GM10847 (cell line): ENCODE data around the gene PIEZO2.

Source experiments
- POLR2A ChIP-seq: IDR thresholded peaks from 2 replicates; pipeline ENCODE4 v1.6.1; 2011; ENCODE audit not compliant: insufficient read length; ENCODE audit errors: extremely low read depth

PIEZO2 gene

DNA sequence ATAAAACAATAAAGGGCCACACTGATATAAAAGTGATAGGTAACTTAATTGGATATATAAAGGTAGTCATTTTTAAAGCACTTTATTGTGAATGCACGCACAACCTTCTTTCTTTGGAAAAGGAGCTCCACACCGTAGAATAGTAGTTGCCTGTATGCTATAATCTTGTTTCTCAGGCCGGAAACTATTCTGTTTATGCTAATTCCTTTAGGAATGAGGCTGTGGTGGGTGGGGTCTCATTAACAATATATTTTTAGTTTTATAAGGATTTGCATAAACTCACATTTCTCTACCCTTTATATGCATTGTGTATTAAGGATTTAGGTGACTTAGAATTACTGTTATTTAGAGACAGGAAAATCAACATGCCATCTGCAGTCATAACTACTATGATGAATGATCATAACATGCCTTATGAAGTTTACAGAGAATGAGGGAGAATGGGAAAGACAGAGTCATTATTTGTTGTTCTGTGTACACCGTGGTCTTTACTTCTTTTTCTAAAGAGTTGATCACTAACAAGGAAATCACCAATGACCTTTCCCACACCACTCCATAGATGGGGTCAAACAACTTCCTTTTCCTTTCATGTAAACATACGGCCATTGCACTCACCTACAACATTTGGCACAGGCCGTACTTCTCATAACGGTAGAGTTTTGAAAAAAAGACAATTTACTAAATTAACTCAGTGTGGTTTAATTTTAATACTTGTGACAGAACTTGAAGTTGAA, 84.5 kb downstream of the PIEZO2 start:
- no peak for TF ChIP-seq POLR2A

DNA sequence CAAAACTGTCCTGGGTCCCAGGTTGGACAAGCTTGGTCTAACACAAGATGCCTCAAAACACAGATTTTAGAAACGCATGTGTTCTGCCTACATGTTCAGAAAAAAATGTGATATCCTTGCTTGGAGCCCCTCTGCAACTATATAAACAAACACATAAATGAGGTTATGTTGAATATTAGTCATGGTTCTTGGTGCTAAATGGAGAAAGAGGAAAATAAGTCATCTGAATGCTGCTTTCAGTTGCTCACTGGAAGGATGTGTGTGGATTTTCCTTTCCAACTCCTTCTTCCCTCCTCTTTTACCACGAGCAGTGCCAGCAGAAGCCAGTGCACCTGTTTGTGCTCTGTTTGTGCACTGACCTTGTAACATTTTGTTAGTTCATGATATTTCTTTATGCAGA, 85.3 kb downstream of the PIEZO2 start:
- TF ChIP-seq POLR2A: no peak

DNA sequence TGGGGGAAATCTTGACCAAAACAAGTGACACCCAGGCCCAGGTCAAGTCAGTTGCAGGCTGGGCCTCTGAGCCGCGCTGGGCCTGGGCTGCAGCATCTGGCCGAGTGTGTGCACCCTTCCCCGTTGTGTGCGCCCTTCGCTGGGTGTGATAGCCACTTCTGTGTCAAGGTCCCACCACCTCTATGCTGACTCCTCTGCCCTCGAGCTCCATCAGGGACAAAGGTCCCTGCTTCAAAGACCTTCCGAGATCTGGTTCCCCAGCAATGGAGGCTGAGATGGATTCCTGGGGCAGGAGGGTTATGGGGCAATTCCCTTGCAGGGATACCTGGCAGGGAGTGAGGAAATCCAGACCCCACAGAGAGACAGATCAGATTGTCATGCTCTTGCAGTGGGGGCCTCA, 93.6 kb downstream of the PIEZO2 start:
- no peak for TF ChIP-seq POLR2A

DNA sequence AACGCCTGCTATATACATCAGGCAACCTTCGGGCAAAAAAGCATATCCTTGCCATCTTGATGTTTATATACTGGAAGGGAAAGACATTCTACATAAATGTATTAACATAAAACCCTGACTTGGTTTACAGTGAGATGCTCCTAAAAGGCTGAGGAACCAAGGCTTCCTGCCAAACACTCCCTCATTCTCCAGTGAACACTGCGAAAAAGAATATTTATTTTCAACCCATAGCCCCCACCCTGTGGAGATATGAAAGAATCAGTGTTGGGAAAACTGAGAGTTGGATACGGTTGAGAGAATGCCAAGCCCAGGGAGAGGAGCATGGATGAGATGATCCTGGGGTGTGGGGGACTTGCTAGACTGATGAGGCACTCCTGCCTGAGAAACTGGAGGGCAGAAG, 94.9 kb downstream of the PIEZO2 start:
- TF ChIP-seq POLR2A: no peak

DNA sequence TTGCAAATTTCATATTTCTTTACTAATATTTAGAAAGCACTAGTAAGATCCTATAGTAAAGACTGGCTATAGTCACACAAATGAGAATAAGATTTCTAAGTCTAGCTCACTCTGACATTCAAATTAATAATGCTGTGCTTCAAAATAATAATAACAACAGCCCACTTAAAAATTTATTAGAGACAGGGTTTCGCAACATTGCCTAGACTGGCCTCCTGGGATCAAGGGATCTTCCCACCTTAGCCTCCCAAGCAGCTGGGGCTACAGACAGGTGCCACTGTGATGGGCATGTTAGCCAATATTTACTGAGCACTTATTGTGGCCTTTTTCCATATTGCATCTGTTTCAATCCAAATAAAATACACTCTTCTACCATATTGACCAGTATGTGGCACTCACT, 96.1 kb downstream of the PIEZO2 start:
- no peak for TF ChIP-seq POLR2A

DNA sequence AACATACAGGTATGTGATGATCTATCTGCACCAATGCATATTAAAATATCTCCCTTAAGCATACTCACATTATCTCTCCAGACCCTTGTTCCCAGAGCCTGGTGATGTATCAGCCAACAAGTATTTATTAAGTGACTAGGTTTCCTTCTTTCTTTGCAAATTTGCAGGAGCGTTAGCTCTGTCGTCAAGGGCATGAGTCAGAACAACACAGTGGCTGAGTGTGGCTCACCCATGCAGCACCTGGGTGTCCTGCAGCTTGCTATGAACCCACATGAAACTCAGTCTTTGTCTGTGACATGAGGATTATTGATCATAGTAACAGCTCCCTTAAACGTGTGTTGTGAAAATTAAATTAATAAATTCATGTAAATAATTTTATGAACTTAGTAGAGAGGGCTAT, 96.6 kb downstream of the PIEZO2 start:
- no peak for TF ChIP-seq POLR2A

DNA sequence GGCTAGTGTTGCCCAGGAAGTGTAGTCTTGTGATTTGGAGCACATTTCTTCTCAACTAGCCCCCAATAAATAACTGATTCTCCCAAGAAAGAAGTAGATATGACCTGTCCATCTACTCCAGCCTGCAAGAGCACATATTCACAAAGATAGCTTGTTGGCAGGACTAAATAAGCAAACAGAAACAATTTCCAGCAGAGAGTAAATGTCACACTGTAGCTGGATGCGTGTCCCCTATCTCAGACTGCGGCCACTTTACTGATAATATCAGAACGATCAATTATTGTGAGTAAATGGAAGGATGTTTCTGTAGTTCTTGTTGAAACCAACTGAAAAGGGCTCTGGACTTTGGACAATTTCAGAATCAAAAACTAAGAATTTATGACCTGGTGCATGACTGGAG, 97.9 kb downstream of the PIEZO2 start:
- TF ChIP-seq POLR2A: no peak

DNA sequence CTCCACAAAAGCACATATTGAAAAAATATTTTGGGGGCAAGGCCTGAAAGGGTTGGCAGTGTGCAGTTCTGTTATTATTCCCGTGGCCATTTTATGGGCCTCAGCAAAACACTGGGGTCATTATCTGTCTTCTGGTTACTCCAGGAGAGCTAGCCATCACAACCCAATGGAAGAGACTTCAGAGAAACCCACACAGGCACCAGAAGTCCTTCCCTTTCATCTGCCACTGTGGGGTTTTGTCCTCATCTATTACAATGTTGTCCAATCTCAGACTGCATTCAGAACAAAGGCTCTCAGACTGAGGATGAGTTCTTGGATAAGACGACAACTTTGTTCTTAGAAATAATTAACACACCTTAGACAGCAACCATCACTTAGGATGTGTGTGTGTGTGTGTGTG, 98.4 kb downstream of the PIEZO2 start:
- TF ChIP-seq POLR2A: no peak

DNA sequence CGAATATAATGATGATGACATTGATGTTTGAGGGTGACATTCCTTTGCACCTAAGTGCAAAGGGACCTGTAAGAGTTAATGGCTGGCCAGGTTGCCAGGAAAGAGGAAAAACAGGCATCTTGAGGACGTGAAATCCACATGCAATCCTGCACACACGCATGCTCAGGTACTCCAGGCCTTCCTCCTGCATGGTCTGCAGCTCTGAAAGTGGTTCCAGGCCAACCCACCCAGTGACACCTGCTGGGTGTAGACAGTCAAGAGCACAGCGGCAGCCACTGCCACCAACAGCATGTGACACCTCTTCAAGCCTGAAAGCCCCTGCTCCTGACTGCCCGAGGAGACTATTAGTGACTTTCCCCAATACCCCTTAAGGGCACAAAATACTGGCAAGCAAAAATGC, 101.6 kb downstream of the PIEZO2 start:
- TF ChIP-seq POLR2A: no peak

DNA sequence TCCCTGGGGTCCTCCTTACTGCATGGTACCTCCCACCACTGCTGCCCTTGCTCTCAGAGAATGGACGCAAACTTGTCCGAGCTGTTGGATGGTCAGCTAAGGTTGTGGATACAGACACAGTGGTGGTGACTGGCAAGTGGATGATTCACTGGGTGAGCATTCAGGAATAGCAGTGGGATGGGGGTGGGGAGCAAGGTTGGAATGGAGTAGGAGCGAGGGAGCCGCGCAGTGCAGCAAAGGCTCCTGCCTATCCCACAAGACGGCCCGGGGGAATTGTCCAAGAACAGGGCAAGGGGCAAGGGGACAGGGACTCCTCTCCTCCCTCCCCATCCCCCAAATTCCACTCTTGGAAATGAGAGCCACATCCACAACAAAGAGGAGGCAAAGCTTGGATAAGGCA, 102.2 kb downstream of the PIEZO2 start:
- TF ChIP-seq POLR2A: no peak

DNA sequence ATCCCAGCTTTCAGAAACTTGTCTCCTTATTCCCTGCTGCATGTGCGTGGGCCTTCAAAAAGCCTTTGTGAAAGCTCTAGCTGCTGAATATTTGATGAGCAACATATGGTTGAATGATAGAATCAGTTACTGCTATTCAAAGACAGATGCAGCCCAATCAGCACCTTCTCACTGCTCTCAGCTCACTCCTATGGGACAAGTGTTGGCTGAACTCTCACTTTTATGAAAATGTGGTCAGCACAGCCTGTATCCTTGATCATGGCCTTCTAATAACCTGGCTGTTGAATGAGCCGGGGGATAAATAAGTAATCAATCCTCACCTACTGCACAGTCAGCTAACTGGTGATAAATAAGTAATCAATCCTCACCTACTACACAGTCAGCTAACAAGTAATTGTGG, 103.2 kb downstream of the PIEZO2 start:
- no peak for TF ChIP-seq POLR2A

DNA sequence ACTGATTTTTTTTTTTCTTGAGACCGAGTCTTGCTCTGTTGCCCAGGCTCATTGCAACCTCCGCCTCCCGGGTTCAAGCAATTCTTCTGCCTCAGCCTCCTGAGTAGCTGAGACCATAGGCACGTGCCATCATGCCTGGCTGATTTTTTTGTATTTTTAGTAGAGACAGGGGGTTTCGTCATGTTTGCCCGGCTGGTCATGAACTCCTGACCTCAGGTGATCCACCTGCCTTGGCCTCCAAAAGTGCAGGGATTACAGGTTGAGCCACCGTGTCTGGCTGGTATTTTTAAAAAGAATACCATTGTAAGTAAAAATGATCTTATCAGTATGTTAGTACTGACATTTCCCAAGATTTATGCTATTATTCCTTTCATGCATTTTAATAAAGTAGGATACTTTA, 105.7 kb downstream of the PIEZO2 start:
- TF ChIP-seq POLR2A: no peak

DNA sequence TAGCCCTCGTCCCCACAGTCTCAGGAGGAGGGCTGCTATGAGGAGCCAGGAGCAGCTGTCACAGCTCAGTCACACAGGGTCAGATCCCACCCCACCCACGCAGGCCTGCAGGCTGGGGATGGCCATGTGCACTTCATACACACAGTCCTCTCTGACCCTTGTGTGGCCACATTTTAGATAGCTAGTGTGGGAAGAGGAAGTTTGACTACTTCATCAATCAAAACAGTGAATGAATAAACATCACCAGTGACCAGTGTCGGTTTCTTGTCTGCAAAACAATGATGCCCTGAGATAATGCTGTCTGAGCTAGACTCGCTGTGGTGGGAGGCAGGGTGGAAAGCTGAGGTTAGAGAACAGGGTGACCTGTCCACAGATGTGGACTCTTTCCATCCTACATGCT, 107.1 kb downstream of the PIEZO2 start:
- TF ChIP-seq POLR2A: no peak

DNA sequence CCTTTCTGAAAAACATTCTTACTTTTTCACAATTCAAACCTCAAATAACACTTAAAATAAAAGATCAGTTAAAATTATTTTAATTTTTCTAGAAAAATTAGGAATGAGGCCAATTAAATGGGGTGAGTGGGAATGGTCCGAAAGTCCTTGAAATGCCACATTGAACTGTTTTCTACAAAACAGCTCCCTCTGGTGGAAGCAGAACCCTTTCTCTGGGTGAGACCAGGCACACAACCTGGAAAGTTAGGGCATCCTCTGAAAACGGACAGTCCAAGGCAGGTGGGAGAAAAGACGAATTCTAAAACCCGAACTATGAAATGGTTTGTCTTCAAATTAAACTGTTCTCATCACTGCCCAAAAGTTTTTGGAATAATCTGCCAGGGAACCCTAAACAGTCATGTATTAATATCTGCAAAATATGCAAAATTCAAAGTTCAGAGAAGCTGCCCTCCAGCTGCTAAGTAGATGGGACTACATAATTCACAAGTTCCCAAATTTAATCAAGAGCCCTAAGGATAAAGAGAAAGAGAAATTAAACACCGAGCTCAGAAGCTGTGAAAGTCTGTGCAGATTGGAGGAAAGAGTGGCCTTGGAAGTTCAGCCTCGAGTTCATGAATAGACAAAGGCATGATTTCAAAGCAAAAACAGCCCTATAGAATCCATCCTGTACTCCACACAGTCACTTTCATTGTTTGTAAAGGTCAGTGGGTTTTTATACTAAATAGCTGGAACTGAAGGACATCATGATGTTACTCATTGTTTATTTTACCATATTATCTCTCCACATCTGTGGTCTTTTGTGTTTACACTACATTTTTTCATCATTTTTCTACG, 108.3 kb downstream of the PIEZO2 start:
- TF ChIP-seq POLR2A: no peak

DNA sequence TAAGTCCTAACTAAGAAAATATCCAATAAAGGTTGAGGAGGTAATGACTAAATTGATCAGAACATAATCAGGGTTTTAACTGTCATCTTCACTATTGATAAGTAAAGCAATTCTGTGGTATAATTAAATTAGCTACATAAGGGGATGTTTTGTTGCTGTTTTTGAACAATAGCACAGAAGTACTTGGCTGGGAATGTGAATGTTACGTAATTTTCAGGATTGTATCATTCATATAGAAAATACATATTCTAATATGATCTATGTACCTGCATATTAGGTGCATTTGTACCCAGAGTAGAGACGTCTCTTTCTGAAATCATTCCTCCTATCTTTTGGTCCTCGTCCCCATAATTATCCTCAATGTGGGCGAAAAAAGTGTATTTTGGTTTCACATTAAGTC, 109.0 kb downstream of the PIEZO2 start:
- TF ChIP-seq POLR2A: no peak

DNA sequence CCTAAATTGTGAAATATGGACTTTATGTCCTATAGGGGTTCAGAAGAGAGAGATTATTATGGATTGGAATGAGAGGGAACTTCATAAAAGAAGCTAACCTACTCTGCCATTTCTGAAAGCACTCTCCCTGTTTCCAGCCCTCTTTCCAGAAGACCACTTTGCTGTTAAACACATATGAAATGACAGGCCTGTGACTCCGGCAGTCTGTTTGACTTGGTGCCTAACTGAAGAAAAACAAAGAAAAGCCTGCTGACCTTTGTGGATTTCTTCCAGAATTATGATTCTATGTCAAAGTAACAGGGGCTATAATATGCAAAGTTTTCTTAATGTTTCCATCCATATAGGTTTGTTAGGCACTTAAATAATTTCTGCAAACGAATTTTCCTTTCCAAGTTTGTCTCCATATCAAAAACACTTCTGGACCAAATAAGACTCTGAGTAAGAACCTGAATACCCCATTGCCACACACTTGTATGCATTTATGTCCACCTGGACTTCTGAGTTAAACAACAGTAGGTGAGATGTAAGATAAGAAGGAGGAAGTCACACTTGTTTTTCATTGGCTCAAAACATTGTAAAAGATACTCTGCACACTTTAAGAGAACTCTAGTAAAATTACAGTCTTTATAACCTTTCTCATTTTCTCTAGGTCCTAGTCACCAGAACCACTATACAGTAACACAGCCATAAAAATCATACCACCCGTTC, 111.7 kb downstream of the PIEZO2 start:
- TF ChIP-seq POLR2A: no peak
